WTC11 (cell line): ENCODE measurements around the gene SPRED2. TPM values are rescaled to one million over a fixed set of nuclear protein-coding genes. Genes with fewer than 3 reads are reported as not detected.

Experiments
- ATAC-seq: fragments of 200-7000 bp; cut with Tn5 transposase; 2 replicates; pipeline ENCODE4 v1.10.0; 2021; ENCODE audit warnings: mild to moderate bottlenecking, moderate library complexity
- CTCF ChIA-PET: fragments of 300-600 bp; sonication (Branson Sonifier 250); formaldehyde crosslinking; loops from one replicate; lab custom pipeline; 2021; ENCODE audit warnings: antibody characterized with exemption; lab: Charles Lee
- POLR2A ChIA-PET: fragments of 350-600 bp; sonication (Branson Sonifier 250); formaldehyde crosslinking; loops from one replicate; lab custom pipeline; 2021; ENCODE audit warnings: antibody characterized with exemption; lab: Charles Lee
- DNase-seq: peaks from one replicate; pipeline ENCODE4 v3.0.0; 2021; ENCODE audit warnings: low spot score
- H3K27ac Mint-ChIP-seq: 2 replicates; pipeline ENCODE4 v1.8.0; 2021; ENCODE audit warnings: mixed read lengths
- H3K27me3 Mint-ChIP-seq: 2 replicates; pipeline ENCODE4 v1.8.0; 2021; ENCODE audit warnings: low read depth, mild to moderate bottlenecking, moderate library complexity, mixed read lengths
- H3K36me3 Mint-ChIP-seq: 2 replicates; pipeline ENCODE4 v1.8.0; 2021; ENCODE audit warnings: mixed read lengths
- H3K4me1 Mint-ChIP-seq: 2 replicates; pipeline ENCODE4 v1.8.0; 2022; ENCODE audit warnings: mixed read lengths
- H3K4me3 Mint-ChIP-seq: 2 replicates; pipeline ENCODE4 v1.8.0; 2021; ENCODE audit warnings: mild to moderate bottlenecking, moderate library complexity, mixed read lengths
- H3K9me3 Mint-ChIP-seq: 2 replicates; pipeline ENCODE4 v1.8.0; 2021; ENCODE audit warnings: mixed read lengths
- FOXJ3 ChIP-seq: sonication (generic); formaldehyde crosslinking; IDR thresholded peaks from 2 replicates; pipeline ENCODE4 v1.9.0; 2021; ENCODE audit warnings: missing genetic modification reagents, mild to moderate bottlenecking, borderline replicate concordance
- GABPB1 ChIP-seq: sonication (generic); formaldehyde crosslinking; IDR thresholded peaks from 2 replicates; pipeline ENCODE4 v1.8.1; 2023; ENCODE audit warnings: mild to moderate bottlenecking, missing genetic modification reagents
- GRHL2 ChIP-seq: fragments of 250-450 bp; sonication (Bioruptor Pico); IDR thresholded peaks from 2 replicates; pipeline ENCODE4 v1.8.0; 2022; ENCODE audit warnings: mild to moderate bottlenecking, moderate library complexity; ENCODE audit not compliant: insufficient replicate concordance, severe bottlenecking
- JAZF1 ChIP-seq: fragments of 250-450 bp; sonication (Bioruptor Pico); IDR thresholded peaks from 2 replicates; pipeline ENCODE4 v1.9.0; 2021; ENCODE audit warnings: moderate library complexity, mild to moderate bottlenecking, inconsistent platforms
- NFATC4 ChIP-seq: fragments of 250-450 bp; sonication (Bioruptor Pico); IDR thresholded peaks from 2 replicates; pipeline ENCODE4 v1.9.0; 2021; ENCODE audit warnings: mild to moderate bottlenecking
- PRRX2 ChIP-seq: fragments of 250-450 bp; sonication (Bioruptor Pico); IDR thresholded peaks from 2 replicates; pipeline ENCODE4 v1.8.0; 2021; ENCODE audit warnings: mild to moderate bottlenecking
- SMAD3 ChIP-seq: sonication (generic); formaldehyde crosslinking; IDR thresholded peaks from 2 replicates; pipeline ENCODE4 v1.8.0; 2022; ENCODE audit warnings: missing genetic modification reagents, mild to moderate bottlenecking, borderline replicate concordance
- TP53 ChIP-seq: sonication (generic); formaldehyde crosslinking; IDR thresholded peaks from 2 replicates; pipeline ENCODE4 v1.8.1; 2023; ENCODE audit warnings: mild to moderate bottlenecking, missing genetic modification reagents
- ZNF219 ChIP-seq: sonication (generic); formaldehyde crosslinking; IDR thresholded peaks from 2 replicates; pipeline ENCODE4 v1.8.0; 2023; ENCODE audit warnings: missing genetic modification reagents, mild to moderate bottlenecking, borderline replicate concordance
- ZNF317 ChIP-seq: sonication (generic); formaldehyde crosslinking; IDR thresholded peaks from 2 replicates; pipeline ENCODE4 v1.8.1; 2023; ENCODE audit warnings: low read depth, mild to moderate bottlenecking, moderate library complexity, missing genetic modification reagents, borderline replicate concordance
- ZNF671 ChIP-seq: fragments of 250-450 bp; sonication (Bioruptor Pico); IDR thresholded peaks from 2 replicates; pipeline ENCODE4 v1.8.0; 2021; ENCODE audit warnings: mild to moderate bottlenecking
- total RNA-seq: library from RNA; stranded (reverse); gene quantifications from 3 replicates; pipeline ENCODE4 v1.2.3, GENCODE V29; 2021
- TF ChIP-seq, protein P1 (sequence below): sonication (generic); formaldehyde crosslinking; IDR thresholded peaks from 2 replicates; pipeline ENCODE4 v1.8.0; 2023; ENCODE audit warnings: missing genetic modification reagents
- TF ChIP-seq, protein P2 (sequence below): sonication (generic); formaldehyde crosslinking; conservative IDR thresholded peaks from 2 replicates; pipeline ENCODE4 v1.8.1; 2023; ENCODE audit warnings: mild to moderate bottlenecking, low read depth, missing genetic modification reagents, moderate library complexity
- TF ChIP-seq, protein P3 (sequence below): fragments of 250-450 bp; sonication (Bioruptor Pico); IDR thresholded peaks from 2 replicates; pipeline ENCODE4 v1.8.0; 2021; ENCODE audit warnings: mild to moderate bottlenecking
- TF ChIP-seq, protein P4 (sequence below): sonication (generic); formaldehyde crosslinking; IDR thresholded peaks from 2 replicates; pipeline ENCODE4 v1.8.1; 2022; ENCODE audit warnings: missing genetic modification reagents, borderline replicate concordance
- TF ChIP-seq, protein P5 (sequence below): sonication (generic); formaldehyde crosslinking; IDR thresholded peaks from 2 replicates; pipeline ENCODE4 v1.8.1; 2023; ENCODE audit warnings: mild to moderate bottlenecking, missing genetic modification reagents, moderate library complexity
- TF ChIP-seq, protein P6 (sequence below): sonication (generic); formaldehyde crosslinking; IDR thresholded peaks from 2 replicates; pipeline ENCODE4 v1.8.0; 2023; ENCODE audit warnings: missing genetic modification reagents, mild to moderate bottlenecking, borderline replicate concordance

Gene SPRED2
- total RNA-seq, 1 experiment from 2014 or later = 34.1 TPM

DNA sequence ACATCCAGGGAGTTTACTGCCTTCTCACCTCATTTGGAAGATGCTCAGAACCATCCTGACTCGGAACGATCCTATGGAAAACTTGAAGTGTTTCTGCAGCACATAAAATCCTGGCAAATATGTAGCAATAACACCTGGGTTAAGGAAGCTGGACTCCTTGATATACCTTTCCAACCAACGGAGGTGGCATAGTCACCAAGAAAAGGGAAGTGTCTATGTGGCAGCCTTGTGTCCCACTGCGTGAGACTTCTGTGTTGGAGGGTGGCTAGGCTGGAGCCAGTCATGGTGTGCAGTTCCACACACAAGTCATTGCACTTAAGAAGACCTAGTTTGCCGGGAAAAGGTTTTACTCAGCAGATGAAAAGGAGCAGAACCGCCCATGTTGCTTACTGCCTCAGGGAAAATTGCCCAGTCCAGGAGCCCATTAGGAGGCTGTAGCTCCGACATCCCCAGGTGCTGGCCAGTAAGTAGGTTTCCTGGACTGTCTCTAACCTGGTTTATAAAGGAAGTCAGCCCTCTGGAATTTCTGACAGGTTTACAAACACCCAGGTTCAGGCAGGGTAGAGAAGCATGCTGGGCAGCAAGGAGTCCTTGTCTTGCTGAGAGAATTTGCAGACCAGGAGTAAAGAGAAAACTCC lies 46.2 kb upstream of the SPRED2 start:
- TF ChIP-seq ZNF317 (no peak), TP53 (no peak), FOXJ3 (CRISPR knock-in tag) (no peak), PRRX2 (CRISPR knock-in tag) (no peak), SMAD3 (no peak), GRHL2 (no peak), JAZF1 (no peak), GABPB1 (no peak), ZNF219 (no peak), ZNF671 (CRISPR knock-in tag) (no peak), NFATC4 (CRISPR knock-in tag) (no peak)
- TF ChIP-seq, protein P1, sequence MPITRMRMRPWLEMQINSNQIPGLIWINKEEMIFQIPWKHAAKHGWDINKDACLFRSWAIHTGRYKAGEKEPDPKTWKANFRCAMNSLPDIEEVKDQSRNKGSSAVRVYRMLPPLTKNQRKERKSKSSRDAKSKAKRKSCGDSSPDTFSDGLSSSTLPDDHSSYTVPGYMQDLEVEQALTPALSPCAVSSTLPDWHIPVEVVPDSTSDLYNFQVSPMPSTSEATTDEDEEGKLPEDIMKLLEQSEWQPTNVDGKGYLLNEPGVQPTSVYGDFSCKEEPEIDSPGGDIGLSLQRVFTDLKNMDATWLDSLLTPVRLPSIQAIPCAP = no peak
- TF ChIP-seq, protein P2, sequence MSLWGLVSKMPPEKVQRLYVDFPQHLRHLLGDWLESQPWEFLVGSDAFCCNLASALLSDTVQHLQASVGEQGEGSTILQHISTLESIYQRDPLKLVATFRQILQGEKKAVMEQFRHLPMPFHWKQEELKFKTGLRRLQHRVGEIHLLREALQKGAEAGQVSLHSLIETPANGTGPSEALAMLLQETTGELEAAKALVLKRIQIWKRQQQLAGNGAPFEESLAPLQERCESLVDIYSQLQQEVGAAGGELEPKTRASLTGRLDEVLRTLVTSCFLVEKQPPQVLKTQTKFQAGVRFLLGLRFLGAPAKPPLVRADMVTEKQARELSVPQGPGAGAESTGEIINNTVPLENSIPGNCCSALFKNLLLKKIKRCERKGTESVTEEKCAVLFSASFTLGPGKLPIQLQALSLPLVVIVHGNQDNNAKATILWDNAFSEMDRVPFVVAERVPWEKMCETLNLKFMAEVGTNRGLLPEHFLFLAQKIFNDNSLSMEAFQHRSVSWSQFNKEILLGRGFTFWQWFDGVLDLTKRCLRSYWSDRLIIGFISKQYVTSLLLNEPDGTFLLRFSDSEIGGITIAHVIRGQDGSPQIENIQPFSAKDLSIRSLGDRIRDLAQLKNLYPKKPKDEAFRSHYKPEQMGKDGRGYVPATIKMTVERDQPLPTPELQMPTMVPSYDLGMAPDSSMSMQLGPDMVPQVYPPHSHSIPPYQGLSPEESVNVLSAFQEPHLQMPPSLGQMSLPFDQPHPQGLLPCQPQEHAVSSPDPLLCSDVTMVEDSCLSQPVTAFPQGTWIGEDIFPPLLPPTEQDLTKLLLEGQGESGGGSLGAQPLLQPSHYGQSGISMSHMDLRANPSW = no peak
- TF ChIP-seq, protein P3, sequence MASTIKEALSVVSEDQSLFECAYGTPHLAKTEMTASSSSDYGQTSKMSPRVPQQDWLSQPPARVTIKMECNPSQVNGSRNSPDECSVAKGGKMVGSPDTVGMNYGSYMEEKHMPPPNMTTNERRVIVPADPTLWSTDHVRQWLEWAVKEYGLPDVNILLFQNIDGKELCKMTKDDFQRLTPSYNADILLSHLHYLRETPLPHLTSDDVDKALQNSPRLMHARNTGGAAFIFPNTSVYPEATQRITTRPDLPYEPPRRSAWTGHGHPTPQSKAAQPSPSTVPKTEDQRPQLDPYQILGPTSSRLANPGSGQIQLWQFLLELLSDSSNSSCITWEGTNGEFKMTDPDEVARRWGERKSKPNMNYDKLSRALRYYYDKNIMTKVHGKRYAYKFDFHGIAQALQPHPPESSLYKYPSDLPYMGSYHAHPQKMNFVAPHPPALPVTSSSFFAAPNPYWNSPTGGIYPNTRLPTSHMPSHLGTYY (CRISPR knock-in tag) = no peak
- TF ChIP-seq, protein P4, sequence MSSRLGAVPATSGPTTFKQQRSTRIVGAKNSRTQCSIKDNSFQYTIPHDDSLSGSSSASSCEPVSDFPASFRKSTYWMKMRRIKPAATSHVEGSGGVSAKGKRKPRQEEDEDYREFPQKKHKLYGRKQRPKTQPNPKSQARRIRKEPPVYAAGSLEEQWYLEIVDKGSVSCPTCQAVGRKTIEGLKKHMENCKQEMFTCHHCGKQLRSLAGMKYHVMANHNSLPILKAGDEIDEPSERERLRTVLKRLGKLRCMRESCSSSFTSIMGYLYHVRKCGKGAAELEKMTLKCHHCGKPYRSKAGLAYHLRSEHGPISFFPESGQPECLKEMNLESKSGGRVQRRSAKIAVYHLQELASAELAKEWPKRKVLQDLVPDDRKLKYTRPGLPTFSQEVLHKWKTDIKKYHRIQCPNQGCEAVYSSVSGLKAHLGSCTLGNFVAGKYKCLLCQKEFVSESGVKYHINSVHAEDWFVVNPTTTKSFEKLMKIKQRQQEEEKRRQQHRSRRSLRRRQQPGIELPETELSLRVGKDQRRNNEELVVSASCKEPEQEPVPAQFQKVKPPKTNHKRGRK (CRISPR knock-in tag) = no peak
- TF ChIP-seq, protein P5, sequence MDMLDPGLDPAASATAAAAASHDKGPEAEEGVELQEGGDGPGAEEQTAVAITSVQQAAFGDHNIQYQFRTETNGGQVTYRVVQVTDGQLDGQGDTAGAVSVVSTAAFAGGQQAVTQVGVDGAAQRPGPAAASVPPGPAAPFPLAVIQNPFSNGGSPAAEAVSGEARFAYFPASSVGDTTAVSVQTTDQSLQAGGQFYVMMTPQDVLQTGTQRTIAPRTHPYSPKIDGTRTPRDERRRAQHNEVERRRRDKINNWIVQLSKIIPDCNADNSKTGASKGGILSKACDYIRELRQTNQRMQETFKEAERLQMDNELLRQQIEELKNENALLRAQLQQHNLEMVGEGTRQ = no peak
- TF ChIP-seq, protein P6, sequence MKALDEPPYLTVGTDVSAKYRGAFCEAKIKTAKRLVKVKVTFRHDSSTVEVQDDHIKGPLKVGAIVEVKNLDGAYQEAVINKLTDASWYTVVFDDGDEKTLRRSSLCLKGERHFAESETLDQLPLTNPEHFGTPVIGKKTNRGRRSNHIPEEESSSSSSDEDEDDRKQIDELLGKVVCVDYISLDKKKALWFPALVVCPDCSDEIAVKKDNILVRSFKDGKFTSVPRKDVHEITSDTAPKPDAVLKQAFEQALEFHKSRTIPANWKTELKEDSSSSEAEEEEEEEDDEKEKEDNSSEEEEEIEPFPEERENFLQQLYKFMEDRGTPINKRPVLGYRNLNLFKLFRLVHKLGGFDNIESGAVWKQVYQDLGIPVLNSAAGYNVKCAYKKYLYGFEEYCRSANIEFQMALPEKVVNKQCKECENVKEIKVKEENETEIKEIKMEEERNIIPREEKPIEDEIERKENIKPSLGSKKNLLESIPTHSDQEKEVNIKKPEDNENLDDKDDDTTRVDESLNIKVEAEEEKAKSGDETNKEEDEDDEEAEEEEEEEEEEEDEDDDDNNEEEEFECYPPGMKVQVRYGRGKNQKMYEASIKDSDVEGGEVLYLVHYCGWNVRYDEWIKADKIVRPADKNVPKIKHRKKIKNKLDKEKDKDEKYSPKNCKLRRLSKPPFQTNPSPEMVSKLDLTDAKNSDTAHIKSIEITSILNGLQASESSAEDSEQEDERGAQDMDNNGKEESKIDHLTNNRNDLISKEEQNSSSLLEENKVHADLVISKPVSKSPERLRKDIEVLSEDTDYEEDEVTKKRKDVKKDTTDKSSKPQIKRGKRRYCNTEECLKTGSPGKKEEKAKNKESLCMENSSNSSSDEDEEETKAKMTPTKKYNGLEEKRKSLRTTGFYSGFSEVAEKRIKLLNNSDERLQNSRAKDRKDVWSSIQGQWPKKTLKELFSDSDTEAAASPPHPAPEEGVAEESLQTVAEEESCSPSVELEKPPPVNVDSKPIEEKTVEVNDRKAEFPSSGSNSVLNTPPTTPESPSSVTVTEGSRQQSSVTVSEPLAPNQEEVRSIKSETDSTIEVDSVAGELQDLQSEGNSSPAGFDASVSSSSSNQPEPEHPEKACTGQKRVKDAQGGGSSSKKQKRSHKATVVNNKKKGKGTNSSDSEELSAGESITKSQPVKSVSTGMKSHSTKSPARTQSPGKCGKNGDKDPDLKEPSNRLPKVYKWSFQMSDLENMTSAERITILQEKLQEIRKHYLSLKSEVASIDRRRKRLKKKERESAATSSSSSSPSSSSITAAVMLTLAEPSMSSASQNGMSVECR (CRISPR knock-in tag) = no peak
- Mint-ChIP-seq H3K4me1 (peaks cover 6% of the 10 kb centered on the region), H3K9me3 (peaks cover 5% of the 10 kb centered on the region), H3K36me3 (no peaks in the 10 kb centered on the region), H3K4me3 (no peak overlapping the region), H3K27ac (no peak overlapping the region), H3K27me3 (no peaks in the 10 kb centered on the region; the same call in 1 of the 2 replicates)
- no peak for ATAC-seq
- no peak for DNase-seq
- ChIA-PET POLR2A (interaction anchor here (0.7 kb wide), 1 partner anchor 30 kb away, joined by 3 read pairs; no protein-coding TSS in a partner anchor), CTCF (no interaction called here)
